ENCODE measurements around the gene IL12B.

DNA sequence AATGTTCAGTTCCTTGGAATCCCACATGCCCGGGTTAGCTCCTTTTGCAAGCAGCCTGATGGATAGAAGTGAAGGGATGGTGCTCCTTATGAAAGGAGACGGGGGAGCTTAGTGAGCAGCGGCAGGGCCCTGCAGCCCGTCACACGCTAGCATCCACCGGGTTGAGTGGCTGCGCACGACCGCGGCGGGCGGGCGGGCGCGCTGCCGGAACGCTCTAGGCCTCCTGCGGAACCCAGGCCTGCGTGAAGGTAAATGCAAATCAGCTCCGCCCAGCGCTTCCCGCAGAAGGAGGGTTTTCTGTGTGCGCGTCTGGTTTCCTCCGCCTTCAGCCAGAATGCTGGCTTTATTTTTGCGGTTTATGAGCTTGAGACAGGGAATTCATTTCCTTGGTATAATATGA lies 19.8 kb downstream of the IL12B start:
- TF ChIP-seq, protein P1, sequence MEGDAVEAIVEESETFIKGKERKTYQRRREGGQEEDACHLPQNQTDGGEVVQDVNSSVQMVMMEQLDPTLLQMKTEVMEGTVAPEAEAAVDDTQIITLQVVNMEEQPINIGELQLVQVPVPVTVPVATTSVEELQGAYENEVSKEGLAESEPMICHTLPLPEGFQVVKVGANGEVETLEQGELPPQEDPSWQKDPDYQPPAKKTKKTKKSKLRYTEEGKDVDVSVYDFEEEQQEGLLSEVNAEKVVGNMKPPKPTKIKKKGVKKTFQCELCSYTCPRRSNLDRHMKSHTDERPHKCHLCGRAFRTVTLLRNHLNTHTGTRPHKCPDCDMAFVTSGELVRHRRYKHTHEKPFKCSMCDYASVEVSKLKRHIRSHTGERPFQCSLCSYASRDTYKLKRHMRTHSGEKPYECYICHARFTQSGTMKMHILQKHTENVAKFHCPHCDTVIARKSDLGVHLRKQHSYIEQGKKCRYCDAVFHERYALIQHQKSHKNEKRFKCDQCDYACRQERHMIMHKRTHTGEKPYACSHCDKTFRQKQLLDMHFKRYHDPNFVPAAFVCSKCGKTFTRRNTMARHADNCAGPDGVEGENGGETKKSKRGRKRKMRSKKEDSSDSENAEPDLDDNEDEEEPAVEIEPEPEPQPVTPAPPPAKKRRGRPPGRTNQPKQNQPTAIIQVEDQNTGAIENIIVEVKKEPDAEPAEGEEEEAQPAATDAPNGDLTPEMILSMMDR (IDR thresholded peaks at IDR 0.05; ENCODE audit: low read depth, low read length, poor library complexity, severe bottlenecking) = no peak
- no peak for TF ChIP-seq EZH2phosphoT487 (IDR thresholded peaks at IDR 0.05; ENCODE audit: borderline replicate concordance, low read length)

Data from DOHH2 (cell line).